Stimulated activated CD4-positive, alpha-beta T cell treated with anti-CD3 and anti-CD28 coated beads, Interleukin-1b, Interleukin-23, amount 100 ng/mL, for 1 hour (primary cell): ENCODE measurements around the gene SLC26A9.

Source experiments
- DNase-seq, 2 donors: peaks; one replicate each; pipeline ENCODE4 v3.0.0-alpha.2; 2020; ENCODE audit warnings: low read depth in 2 of 2

SLC26A9 gene

DNA sequence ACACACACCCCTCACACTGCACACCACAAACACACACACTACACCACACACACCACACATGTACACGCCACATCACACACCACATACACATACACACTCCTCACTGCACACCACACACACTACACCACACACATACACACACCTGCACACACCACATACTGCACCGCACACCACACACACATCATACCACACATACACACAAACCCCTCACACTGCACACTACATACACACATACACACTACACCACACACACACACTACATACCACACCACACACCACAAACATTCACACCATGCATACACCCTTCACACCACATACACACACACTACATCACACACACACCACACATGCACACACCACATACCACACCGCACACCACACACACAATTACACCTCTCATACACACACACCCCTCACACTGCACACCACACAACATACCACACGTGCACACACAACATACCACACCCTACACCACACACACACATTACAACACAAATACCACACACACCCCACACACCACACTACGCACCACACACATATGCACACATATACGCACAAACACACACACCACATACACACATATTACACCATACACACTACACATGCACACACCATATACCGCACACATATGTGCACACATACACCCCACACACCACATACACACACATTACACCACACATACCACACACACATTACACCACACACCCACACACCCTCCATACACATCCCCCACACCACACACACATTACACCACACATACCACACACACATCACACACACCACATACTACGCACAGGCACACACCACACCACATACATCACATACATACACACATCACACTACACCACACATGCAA, 30.3 kb upstream of the SLC26A9 start:
- DNase-seq = no peak

DNA sequence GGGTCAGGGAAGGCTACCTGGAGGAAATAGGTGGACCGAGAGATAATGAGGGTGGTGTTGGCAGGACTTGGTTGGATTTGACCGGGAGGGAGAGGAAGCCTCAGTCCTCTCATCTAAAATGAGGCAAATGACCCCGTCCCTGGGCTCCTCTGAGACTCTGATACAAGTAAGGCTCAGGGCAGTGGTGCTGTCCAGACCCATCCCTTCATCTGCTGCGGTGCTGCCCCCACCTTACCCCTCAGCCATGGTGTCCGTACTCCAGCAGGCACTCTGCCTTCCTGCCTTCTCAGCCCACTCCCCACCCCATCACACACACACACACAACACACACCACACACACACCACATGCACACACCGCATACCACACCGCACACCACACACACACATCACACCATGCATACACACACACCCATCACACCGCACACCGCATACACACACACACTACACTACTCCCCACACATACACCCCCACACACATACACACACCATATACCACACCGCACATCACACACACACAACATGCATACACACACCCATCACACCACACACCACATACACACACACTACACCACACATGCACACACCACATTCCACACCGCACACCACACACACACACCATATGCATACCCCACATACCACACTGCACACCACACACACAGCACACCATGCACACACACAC, 29.4 kb upstream of the SLC26A9 start:
- no peak for DNase-seq

DNA sequence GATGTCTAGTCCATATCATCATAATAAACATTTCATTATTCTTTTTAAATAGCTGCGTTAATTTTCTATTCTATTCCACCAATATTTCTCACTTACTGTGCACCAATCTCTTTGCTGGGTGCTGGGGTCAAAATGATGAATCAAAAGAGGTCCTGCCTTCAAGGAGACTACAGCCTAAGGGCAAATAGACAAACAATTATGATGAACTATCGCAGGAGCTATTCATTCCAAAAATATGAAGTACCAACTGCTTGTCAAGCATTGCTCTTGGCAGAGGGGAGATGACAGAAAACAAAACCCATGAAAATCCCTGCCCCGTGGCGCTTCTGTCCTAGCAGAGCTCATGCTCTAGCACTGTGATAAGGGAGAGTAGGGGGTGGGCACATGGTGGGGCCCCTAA, 28.8 kb upstream of the SLC26A9 start:
- DNase-seq = no peak

DNA sequence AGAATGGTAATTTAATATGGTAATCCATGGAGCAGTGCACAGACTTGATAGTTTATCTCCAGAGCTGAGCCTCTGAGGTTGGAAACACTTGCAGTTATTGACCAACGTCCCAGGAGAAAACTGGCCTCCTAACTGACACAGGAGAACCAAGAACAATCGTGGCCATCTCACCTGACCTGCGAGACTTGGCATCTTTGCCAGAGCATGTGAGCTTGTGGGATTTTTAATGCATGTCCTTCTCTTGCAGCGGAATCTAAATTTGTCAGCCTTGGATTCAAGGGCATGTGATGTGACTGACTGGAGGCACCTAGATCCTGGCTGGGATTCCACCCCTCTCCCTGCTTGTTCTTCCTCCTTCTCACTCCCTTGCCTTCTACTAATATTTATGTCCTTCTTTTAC, 27.8 kb upstream of the SLC26A9 start:
- no peak for DNase-seq

DNA sequence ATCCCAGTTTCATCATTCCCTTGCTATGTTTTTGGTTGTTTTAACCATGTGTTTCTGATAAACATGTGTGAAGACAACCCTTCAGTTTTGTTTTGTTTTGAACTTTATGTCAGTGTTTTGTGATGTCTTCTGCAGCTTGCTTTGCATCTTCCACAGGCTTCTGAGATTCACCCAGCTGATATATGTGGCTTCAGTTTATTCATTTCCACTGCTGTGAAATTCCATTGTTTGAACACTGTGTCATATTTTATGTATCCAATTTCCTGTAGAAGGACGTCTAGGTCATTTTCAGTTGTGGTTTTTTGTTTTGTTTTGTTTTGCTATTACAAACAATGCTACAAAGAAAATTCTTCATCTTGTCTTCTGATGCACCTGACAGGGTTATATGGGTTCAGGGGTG, 27.2 kb upstream of the SLC26A9 start:
- no peak for DNase-seq

DNA sequence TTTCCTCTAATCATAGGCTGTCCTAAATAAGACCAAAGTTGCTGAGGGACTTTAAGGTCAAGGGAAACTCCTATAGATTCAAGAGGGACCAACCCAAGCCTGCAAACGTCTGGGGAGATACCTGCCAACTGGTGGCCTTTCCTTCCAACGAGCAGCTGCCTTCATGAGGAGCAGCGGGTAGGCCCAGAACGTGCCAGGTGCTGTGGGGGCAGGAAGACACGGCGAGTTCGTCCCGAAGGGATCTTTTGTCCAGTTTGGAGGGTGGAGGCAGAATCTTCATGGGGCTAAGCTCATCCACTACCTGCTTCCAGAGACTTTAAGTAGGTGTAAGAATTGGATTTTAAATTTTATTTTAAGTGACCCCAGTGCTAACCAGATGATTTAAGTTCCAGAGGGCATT, 26.0 kb upstream of the SLC26A9 start:
- DNase-seq = no peak

DNA sequence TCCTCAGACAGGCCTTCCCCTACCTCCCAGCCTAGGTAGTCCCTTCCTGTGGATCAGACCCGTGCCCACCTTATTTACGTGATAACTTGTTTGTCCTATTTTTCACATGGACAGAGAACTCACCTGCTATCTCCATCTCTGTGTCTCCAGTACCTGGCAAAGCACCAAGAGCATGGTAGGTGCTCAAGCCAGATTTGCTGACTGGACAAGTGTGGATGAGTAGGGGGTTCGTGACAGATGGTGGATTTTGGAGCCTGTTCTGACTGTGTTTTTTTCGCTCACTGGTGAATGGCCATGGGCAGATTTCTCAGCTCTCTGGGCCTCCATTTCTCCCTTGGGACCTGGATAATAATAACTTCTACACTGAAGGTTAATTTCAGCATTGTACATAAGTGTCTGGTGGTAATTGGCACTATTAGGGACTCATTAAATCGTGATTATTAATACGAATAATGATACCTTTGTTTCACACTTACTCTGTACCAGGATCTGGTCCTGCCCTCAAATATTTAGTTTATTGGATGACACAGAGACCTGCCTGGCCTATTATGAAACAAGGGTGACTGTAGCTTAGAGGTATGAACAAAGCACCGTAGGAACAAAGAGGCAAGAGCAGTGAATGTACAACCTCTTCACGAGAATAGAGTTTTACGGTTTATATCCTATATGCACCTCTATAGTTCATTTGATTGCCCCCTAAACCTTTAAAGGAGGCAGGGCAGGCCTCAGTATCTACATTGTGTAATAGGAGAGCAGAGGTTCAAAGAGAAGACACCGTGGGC, 24.5 kb upstream of the SLC26A9 start:
- no peak for DNase-seq

DNA sequence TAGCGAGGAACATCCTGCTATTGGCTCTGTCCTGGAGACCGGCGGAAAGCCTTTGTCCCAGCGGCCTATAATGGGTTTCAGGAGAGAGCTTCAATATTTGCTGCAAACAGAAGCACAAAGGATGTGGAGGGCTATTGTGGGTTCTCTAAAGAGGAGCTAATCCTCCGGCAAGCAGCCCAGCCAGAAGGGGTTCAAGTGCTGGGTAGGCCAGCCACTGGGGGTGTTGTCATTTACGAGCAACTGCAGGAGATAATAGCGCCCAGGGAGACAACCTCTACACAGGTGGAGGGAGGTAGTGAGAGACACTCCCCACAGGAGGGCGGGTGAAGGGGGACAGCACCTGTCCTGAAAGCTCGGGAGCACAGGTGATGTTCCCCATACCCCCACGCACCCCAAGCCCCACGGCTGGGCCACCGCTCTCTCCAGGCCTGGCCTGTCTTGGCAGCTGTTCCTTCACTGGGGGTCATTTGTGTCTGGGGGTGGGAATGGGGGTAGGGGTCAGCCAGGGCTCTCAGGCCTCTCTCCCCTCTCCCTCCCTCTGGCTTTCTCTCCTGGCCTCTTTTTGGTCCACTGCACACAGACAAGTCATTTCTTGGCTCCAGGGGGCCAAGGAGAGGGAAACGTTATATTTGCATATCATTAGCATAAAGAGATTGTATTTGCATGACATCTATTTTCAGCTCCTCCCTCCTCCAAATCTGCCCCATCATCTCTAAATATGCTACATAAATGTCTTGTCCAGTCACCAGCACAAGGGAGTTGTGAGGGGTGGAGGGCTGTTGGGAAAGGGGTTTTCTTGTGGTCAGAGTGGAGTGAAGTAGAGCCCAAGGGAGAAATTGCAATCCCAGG, 22.0 kb upstream of the SLC26A9 start:
- no peak for DNase-seq

DNA sequence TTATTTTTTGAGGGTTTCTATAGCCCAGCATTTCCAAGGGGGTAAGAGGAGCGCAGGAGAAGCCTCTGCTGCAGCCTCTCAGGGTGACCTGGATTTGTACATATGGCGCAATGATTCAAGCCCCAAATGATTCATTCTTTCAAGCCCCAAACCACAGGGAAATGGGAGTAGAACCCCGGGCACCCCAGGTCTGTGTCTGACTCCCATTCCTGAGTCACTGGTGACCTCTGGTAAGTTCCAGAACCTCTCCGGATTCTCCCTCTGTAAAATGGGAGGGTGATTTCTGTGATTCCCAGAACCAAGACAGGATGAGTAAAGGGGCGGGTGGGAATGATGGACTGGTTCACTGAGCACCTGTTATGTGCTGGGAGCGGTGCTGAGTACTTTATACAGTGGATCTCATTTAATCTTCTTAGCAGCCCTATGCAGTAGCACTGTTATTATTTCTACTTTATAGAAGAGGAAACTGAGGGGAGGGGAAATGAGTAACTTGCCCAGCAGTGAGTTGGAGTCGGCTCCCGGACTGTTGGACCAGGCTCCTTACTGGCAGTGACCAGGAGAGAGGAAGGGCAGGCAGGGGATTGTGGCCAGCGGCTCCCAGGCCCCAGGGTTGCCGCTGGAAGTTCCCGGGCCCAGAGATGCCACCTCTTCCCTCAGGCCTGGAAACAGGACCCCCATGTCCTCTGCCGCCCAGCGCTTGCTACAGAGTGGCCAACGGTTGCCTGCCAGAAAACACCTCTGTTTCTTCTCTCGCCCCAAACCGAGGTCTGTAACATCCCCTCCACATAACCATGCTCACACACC, 20.3 kb upstream of the SLC26A9 start:
- DNase-seq = no peak

DNA sequence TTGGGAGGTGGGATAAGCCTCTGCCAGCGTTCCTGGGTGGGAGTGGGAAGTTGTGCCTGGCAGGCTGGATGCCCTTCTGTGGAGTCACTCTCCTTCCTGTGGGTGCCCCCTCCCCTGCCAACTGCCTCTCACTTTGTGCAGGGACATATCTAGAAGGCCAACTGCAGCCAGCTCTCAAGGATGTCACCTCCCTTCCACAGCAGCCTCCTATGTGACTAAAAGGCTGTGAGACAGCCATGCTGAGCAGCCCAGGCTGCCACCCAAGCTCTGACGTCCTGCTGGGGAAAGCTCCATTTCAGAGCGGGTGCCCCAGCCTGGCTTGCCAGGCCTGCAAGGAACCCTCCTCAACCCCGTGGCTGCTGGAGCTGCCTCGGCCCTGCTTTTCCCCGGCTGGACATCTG, 19.6 kb upstream of the SLC26A9 start:
- DNase-seq = no peak

DNA sequence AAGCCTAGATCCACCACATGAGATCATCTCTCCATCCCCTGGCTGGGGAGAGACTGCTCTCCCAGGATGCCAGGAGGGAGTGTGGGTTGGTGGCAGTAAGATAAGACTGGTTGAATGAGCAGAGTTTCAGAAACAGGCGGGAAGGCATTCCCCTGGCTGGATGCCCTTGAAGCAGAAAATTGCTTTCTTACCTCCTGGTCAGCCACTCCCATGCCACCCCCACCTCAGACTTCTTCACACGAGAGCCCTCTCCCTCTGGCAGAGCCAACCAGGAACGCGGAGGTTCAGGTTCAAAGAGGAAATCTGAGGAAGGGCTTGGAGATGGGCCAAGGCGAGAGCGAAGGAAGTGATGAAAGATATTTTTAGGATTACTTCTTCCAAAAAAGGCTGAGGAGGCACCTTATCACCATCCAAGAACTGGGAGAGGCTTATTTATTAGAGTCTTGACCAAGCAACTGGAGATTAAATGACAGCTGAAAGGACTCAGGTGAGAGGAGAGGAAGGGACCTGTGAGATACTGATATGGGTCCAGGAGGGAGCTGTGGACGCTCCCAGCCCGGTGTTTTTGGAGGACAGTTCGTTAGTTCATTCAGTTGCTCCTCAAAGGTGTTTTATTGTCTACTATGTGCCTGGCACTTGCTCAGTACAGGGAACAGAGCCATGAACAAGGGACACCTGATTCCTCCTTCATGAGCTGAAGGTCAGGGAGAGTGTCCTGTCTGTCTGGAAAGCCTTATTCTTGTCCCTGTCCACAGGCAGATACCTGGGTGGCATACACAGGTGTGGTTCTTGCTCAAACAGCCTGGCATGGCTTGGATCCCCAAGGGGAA, 18.9 kb upstream of the SLC26A9 start:
- no peak for DNase-seq

DNA sequence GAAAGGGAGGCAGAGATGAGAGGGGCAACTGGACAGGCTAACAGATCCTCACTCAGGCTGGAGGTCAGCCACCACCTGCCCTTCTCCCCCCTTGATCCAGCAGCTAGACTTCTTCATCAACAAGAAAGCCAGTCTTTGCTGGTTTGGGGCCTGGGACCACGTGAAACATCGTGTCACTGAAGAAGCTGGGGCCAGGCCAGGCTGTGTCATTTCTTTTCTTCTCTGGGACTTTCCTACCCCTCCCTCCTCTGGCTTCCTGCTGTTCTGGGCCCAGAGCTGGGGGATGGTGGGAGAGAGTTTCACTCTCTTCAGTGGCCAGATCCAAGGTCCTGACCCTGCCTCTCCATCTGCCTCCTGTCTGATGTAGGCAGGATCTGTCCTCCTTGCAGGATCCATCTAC, 18.1 kb upstream of the SLC26A9 start:
- DNase-seq = no peak

DNA sequence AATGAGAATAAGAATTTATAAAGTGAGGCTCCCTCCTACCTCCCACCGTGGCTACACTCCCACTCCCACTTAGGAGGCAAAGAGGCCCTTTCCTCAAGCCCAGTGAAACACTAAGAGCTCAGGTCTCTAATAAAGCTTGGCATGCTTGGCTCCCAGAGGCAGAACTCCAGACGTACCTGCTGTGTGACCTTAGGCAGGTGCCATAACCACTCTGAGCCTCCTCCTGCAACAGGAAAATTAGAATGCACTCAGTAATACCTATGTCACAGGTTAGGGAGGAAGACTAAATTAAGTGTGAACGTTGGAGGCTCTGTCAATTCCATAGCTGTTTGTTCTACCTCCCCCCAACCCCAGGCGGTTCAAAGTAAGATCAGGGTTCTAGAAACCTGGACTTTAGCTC, 16.5 kb upstream of the SLC26A9 start:
- no peak for DNase-seq

DNA sequence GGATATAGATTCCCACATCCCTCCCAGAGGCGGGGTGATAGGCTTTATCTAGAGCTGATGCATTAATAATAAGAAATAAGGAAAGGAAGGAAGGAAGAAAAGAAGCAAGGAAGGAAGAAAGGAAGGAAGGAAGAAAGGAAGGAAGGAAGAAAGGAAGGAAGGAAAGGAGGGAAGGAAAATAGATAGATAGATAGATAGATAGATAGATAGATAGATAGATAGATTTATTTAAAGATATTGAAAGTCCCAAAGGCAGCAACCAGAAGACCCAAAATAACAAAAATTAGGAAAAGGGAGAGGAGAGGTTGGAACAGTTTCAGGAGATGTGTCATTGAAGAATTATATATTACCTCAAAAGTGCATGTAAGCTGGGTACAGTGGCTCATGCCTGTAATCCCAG, 12.2 kb upstream of the SLC26A9 start:
- DNase-seq = no peak

DNA sequence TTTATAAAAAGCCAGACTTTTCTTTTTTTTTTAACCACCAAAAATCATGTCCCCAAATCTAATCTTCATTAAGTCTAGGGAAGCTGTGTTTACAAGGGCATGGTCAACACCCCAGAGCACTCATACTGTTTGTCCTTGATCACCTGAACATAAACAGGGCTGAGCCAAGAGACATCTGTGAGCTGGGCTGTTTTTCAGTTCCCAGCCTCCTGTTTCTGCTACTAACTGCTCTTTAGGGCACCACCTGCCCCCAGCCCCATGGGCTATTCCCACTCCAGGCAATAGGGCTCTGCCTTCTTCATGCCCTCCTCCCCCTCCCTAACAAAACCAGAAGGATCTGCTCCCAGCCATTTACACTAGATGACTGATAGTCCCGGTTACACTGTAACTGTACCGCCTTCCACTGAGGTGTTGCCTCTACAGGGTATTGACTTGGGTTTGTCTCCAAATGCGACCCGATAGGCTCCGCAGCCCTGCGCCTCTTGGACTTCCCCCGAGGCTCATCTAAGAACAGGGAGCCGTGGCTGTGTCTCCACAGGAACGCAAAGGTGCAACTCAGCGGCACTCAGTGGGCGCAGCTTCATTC, 11.7 kb upstream of the SLC26A9 start:
- no peak for DNase-seq

DNA sequence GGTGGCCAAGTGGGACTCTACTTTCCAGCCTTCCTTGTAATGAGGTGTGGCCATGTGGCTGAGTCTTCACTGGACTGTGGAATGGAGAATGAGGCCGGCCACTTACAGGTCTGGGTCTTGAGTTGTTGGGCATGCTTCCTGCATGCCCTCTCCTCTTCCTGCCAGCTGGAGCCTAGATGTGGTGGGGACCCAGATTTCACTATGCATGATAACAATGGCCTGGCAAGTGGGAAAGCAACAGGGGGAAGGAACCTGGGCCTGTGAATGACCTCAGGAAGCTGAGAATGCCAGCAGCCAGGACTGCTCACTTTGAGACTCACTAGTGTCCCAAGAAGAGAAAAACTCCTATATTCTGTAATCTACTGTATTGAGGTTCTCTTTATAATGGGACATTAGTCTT, 8.5 kb upstream of the SLC26A9 start:
- no peak for DNase-seq

DNA sequence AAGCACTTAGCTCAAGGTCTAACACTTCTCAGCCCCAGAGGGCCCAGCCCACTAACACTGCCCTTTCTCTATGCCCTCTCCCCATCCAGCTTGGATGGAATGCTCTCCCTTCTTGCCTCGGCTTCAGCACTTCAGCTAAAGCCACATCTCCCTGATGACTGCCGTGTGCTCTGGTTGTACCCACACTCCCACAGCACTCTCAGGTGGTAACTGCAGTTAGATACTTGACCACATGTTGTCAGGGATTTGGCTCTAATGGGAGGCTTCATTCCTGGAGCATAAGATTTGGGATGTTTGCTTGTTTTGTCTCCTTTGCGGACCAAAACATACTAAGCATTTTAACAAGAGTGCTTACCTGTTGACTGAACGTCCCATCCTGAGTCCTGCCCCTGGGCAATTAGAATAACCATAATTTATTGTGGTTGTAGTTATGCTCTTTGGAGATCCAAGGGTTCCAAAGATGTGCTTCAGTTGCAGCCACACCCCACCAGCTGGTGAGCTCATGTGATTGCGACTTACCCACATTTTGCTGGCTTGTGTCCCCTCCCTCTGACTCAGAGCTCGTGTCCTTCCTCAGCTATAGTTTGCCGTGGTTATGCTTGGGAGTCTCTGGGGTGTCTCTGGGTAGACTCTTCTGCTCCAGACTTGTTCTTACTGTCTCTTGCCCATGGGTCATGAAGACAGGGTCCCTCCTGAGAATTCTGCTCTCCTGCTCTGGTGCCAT, 7.7 kb upstream of the SLC26A9 start:
- DNase-seq = no peak

DNA sequence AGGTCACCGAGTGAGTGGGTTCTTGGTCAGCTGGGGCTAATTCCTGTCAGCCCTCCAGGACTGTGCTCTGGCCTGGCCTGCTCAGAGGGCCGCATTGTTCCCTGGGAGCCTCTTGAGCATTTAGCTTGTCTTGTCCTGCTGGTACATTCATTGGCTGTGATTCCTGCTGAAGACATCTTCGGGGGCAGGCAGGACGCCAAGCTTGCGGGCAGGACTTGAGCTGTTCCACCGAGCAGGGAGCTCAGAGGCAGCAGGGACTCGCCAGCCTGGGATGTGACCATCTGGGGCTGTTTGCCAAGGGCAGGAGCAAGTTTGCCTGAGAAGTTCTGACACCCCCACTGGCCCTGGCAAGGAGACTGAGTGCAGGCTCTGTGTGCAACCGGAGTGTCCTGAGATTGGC, 7.0 kb upstream of the SLC26A9 start:
- DNase-seq = no peak

DNA sequence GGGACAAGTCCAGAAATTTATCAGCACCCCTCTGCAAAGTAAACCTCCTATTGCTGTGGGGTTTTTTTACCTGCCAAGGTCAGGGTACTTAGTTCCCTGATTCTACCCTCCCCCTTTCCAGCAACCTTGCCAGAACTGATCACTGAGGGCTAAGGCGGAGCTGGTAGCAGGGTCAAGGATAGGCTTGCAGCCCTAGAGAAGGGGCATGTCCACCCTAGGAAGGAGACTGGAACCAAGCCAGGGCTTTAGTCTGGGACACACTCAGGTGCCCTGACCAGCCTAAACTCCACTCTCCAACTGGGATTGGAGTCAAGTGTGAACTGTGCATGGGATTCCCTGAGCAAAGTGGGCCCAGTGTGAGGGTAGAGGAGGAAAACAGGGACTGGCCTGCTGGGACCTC, 6.5 kb upstream of the SLC26A9 start:
- DNase-seq = no peak
